ENCODE measurements around the gene CCSER1.
"Not testable (repeated sequence)": the region's sequence is repeated elsewhere in the genome, so short reads cannot be mapped to it uniquely, and the experiment has no call there.

Gene CCSER1

GRCh38 chr4:91600301-91600700 lies 1473.1 kb downstream of the CCSER1 start:
- Mint-ChIP-seq H3K4me3 (no peak overlapping the region), H3K27me3 (no peaks in the 10 kb centered on the region), H3K9me3 (peaks cover 5 to 8% of the 10 kb centered on the region in 2 donors), H3K36me3 (ENCODE audit: insufficient read depth) (no peaks in the 10 kb centered on the region), H3K27ac (no peak overlapping the region), H3K4me1 (ENCODE audit: low read depth in 2 of 2) (no peaks in the 10 kb centered on the region)
- DNase-seq (no peak), ATAC-seq (replicated peaks) (no peak)

GRCh38 chr4:91601401-91601800 lies 1474.2 kb downstream of the CCSER1 start:
- no peak overlapping the region for H3K27ac Mint-ChIP-seq
- ATAC-seq (replicated peaks) (no peak), DNase-seq (no peak)
- no peaks in the 10 kb centered on the region for H3K27me3 Mint-ChIP-seq
- no peaks in the 10 kb centered on the region for H3K4me1 Mint-ChIP-seq (ENCODE audit: low read depth in 2 of 2)
- H3K36me3 Mint-ChIP-seq (ENCODE audit: insufficient read depth): no peaks in the 10 kb centered on the region
- peaks cover 5 to 6% of the 10 kb centered on the region in 2 donors for H3K9me3 Mint-ChIP-seq
- H3K4me3 Mint-ChIP-seq: no peak overlapping the region

DNA sequence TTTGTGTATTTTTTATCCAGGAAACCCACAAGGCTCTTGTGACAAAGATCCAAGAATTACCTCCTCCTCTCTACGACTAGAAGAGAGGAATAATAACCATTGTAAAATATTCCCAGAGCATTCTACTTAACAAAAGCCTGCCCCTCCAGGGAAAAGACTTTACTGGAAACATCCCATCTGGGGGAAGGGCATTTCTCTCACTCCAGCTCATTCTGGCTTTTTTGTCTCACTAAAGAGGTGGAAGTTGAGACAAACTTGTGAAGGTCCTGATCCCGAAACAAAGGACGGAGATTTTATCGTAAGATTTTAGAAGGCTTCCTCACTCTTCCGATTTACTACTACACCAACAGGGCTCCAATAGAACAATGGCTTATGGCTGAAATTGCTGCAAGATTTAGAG lies 1484.6 kb downstream of the CCSER1 start:
- Mint-ChIP-seq H3K4me3 (no peak overlapping the region), H3K9me3 (peaks cover 7 to 11% of the 10 kb centered on the region in 2 donors), H3K36me3 (ENCODE audit: insufficient read depth) (no peaks in the 10 kb centered on the region), H3K27ac (no peak overlapping the region), H3K4me1 (ENCODE audit: low read depth in 2 of 2) (no peaks in the 10 kb centered on the region), H3K27me3 (no peaks in the 10 kb centered on the region)
- no peak for ATAC-seq (replicated peaks)
- DNase-seq: no peak

GRCh38 chr4:91620952-91621351 lies 1493.8 kb downstream of the CCSER1 start:
- ATAC-seq (replicated peaks): no peak
- H3K36me3 Mint-ChIP-seq (ENCODE audit: insufficient read depth): no peaks in the 10 kb centered on the region
- H3K27me3 Mint-ChIP-seq: no peaks in the 10 kb centered on the region

GRCh38 chr4:91621446-91621845 lies 1494.3 kb downstream of the CCSER1 start:
- ATAC-seq (replicated peaks) (no peak), DNase-seq (no peak)
- Mint-ChIP-seq H3K9me3 (peaks cover 13 to 35% of the 10 kb centered on the region in 2 donors), H3K27ac (no peak overlapping the region), H3K4me1 (ENCODE audit: low read depth in 2 of 2) (no peaks in the 10 kb centered on the region), H3K27me3 (no peaks in the 10 kb centered on the region), H3K36me3 (ENCODE audit: insufficient read depth) (no peaks in the 10 kb centered on the region), H3K4me3 (no peak overlapping the region)

More at GRCh38 chr4:91620952-91621351, 1493.8 kb downstream of the CCSER1 start:
- Mint-ChIP-seq H3K27ac (no peak overlapping the region), H3K9me3 (peaks cover 12 to 35% of the 10 kb centered on the region in 2 donors), H3K4me1 (ENCODE audit: low read depth in 2 of 2) (no peaks in the 10 kb centered on the region), H3K4me3 (no peak overlapping the region)
- no peak for DNase-seq

- Mint-ChIP-seq H3K27ac (no peak overlapping the region), H3K27me3 (no peaks in the 10 kb centered on the region), H3K4me1 (ENCODE audit: low read depth in 2 of 2) (no peaks in the 10 kb centered on the region), H3K9me3 (peaks cover 21 to 47% of the 10 kb centered on the region in 2 donors), H3K4me3 (no peak overlapping the region), H3K36me3 (ENCODE audit: insufficient read depth) (no peaks in the 10 kb centered on the region)
- ATAC-seq (replicated peaks) (no peak), DNase-seq (no peak)
These were observed 1495.9 kb downstream of the CCSER1 start for GRCh38 chr4:91622925-91623602.

DNA sequence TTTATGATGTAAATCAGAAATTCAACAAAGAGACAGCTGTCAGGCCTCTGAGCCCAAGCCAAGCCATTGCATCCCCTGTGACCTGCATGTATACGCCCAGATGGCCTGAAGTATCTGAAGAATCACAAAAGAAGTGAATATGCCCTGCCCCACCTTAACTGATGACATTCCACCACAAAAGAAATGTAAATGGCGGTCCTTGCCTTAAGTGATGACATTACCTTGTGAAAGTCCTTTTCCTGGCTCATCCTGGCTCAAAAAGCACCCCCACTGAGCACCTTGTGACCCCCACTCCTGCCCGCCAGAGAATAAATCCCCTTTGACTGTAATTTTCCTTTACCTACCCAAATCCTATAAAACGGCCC lies 1496.4 kb downstream of the CCSER1 start:
- not testable (repeated sequence) for H3K4me3 Mint-ChIP-seq; H3K4me1 Mint-ChIP-seq (ENCODE audit: low read depth in 2 of 2); H3K27me3 Mint-ChIP-seq; H3K36me3 Mint-ChIP-seq (ENCODE audit: insufficient read depth); DNase-seq; ATAC-seq (replicated peaks); H3K27ac Mint-ChIP-seq
- peaks cover 21 to 46% of the 10 kb centered on the region in 2 donors for H3K9me3 Mint-ChIP-seq

GRCh38 chr4:91630054-91630453 lies 1502.9 kb downstream of the CCSER1 start:
- ATAC-seq (replicated peaks): no peak

DNA sequence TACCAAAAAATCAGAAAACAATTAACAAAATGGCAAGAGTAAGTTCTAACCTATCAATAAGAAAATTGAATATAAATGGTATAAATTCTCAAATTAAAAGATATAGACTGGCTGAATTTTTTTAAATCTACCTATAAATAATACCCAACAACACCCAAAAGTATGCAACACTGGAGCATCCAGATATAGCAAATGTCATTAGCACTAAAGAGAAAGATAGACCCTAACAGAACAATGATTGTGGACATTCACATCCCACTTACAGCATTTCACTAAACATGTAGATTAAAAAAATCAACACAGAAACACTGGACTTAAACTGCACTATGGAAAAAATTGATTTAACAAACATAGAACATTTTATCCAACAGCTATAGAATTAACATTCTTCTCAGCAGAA lies 1503.6 kb downstream of the CCSER1 start:
- Mint-ChIP-seq H3K9me3 (peaks cover 12 to 41% of the 10 kb centered on the region in 2 donors), H3K27me3 (no peaks in the 10 kb centered on the region), H3K4me3 (no peak overlapping the region), H3K36me3 (ENCODE audit: insufficient read depth) (no peaks in the 10 kb centered on the region), H3K4me1 (ENCODE audit: low read depth in 2 of 2) (no peaks in the 10 kb centered on the region), H3K27ac (no peak overlapping the region)
- DNase-seq (no peak), ATAC-seq (replicated peaks) (no peak)

More at GRCh38 chr4:91630054-91630453, 1502.9 kb downstream of the CCSER1 start:
- H3K9me3 Mint-ChIP-seq: peaks cover 15 to 41% of the 10 kb centered on the region in 2 donors
- H3K27me3 Mint-ChIP-seq: no peaks in the 10 kb centered on the region
- no peaks in the 10 kb centered on the region for H3K36me3 Mint-ChIP-seq (ENCODE audit: insufficient read depth)
- H3K4me1 Mint-ChIP-seq (ENCODE audit: low read depth in 2 of 2): no peaks in the 10 kb centered on the region
- H3K27ac Mint-ChIP-seq: no peak overlapping the region
- no peak for DNase-seq
- no peak overlapping the region for H3K4me3 Mint-ChIP-seq

DNA sequence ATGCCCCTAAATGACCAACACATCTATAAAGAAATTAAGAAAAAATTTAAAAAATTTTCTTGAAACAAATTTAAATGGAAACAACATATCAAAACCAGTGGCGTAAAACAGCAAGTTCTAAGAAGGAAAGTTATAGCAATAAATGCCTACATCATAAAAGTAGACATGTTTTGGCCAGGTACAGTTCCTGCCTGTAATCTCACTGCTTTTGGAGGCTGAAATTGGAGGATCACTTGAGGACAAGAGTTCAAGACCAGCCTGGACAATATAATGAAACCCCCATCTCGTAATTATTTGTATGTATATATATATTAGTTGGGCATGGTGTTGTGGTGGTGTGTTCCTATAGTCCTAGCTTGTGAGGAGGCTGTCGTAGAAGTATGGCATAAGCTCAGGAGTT lies 1504.1 kb downstream of the CCSER1 start:
- Mint-ChIP-seq H3K4me1 (ENCODE audit: low read depth in 2 of 2) (no peaks in the 10 kb centered on the region), H3K9me3 (peaks cover 10 to 45% of the 10 kb centered on the region in 2 donors), H3K36me3 (ENCODE audit: insufficient read depth) (no peaks in the 10 kb centered on the region), H3K27ac (no peak overlapping the region), H3K4me3 (no peak overlapping the region), H3K27me3 (no peaks in the 10 kb centered on the region)
- ATAC-seq (replicated peaks): no peak
- DNase-seq: no peak

DNA sequence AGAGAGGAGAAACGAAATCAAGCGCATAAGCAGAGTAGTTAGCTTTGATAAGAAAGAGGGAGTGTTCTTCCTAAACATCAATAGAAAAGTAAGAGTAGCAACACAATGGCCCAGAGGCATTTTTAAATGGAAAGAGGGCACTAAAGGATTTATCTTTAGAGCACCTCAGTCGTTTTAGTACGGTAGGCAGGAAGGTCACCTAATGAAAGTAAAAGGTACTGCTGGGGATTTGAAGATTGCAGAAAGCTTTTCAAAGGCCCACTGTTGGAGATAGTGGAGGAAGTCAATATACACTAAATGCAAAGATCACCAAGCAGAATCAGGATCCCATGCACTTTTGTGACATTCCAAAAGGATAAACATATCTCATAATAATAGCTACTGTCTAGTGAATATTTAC lies 1508.9 kb downstream of the CCSER1 start:
- Mint-ChIP-seq H3K36me3 (ENCODE audit: insufficient read depth) (no peaks in the 10 kb centered on the region), H3K9me3 (peaks cover 5 to 23% of the 10 kb centered on the region in 2 donors), H3K27ac (no peak overlapping the region), H3K4me1 (ENCODE audit: low read depth in 2 of 2) (no peaks in the 10 kb centered on the region), H3K27me3 (no peaks in the 10 kb centered on the region), H3K4me3 (no peak overlapping the region)
- no peak for ATAC-seq (replicated peaks)
- no peak for DNase-seq

Data from effector memory CD8-positive, alpha-beta T cell (primary cell).